GM23248 (cell line): Measurements from ENCODE around the gene INTS3. TPM values are rescaled to one million over a fixed set of nuclear protein-coding genes. Genes with fewer than 3 reads are reported as not detected.

Experiments used
- DNase-seq: peaks from one replicate; pipeline ENCODE4 v3.0.0-alpha.2; 2015
- H2AFZ ChIP-seq: fragments of 200-600 bp; sonication (generic); 2 replicates; pipeline ENCODE4 v1.6.1; 2016; ENCODE audit warnings: antibody characterized with exemption
- H3F3A ChIP-seq: fragments of 200-600 bp; sonication (generic); 2 replicates; pipeline ENCODE4 v1.6.1; 2016; ENCODE audit warnings: mild to moderate bottlenecking, antibody characterized with exemption, mixed run types; ENCODE audit not compliant: insufficient read depth
- H3K27ac ChIP-seq: fragments of 200-600 bp; sonication (generic); 2 replicates; pipeline ENCODE4 v1.5.1; 2016; ENCODE audit warnings: mild to moderate bottlenecking
- H3K27me3 ChIP-seq: fragments of 200-600 bp; sonication (generic); replicated peaks from 2 replicates; pipeline ENCODE4 v1.6.1; 2016; ENCODE audit warnings: mild to moderate bottlenecking; ENCODE audit not compliant: insufficient read depth
- H3K36me3 ChIP-seq: fragments of 200-600 bp; sonication (generic); 2 replicates; pipeline ENCODE4 v1.6.1; 2016; ENCODE audit warnings: low read depth, mild to moderate bottlenecking
- H3K4me1 ChIP-seq: fragments of 200-600 bp; sonication (generic); 2 replicates; pipeline ENCODE4 v1.6.1; 2016; ENCODE audit warnings: mild to moderate bottlenecking; ENCODE audit not compliant: insufficient read depth
- H3K4me2 ChIP-seq: fragments of 200-600 bp; sonication (generic); one replicate; pipeline ENCODE4 v1.6.1; 2016; ENCODE audit warnings: mild to moderate bottlenecking; ENCODE audit not compliant: unreplicated experiment
- H3K4me3 ChIP-seq: fragments of 200-600 bp; sonication (generic); 2 replicates; pipeline ENCODE4 v1.5.1; 2016; ENCODE audit warnings: mild to moderate bottlenecking
- H3K79me2 ChIP-seq: fragments of 200-600 bp; sonication (generic); 2 replicates; pipeline ENCODE4 v1.6.1; 2016; ENCODE audit warnings: mild to moderate bottlenecking; ENCODE audit not compliant: insufficient read depth
- H3K9ac ChIP-seq: fragments of 200-600 bp; sonication (generic); 2 replicates; pipeline ENCODE4 v1.6.1; 2016; ENCODE audit warnings: mild to moderate bottlenecking
- H3K9me2 ChIP-seq: fragments of 200-600 bp; sonication (generic); 2 replicates; pipeline ENCODE4 v1.6.1; 2016; ENCODE audit warnings: mixed run types, mild to moderate bottlenecking, moderate library complexity; ENCODE audit not compliant: insufficient read depth
- H3K9me3 ChIP-seq: fragments of 200-600 bp; sonication (generic); one replicate; pipeline ENCODE4 v1.6.1; 2017; ENCODE audit warnings: low read depth
- H4K20me1 ChIP-seq: fragments of 200-600 bp; sonication (generic); 2 replicates; pipeline ENCODE4 v1.6.0; 2016; ENCODE audit not compliant: insufficient read depth
- EZH2 ChIP-seq: fragments of 200-600 bp; sonication (generic); IDR thresholded peaks from 2 replicates; pipeline ENCODE4 v1.6.1; 2018; ENCODE audit warnings: antibody characterized with exemption, mild to moderate bottlenecking; ENCODE audit not compliant: insufficient read depth, poor library complexity, severe bottlenecking
- EZH2phosphoT487 ChIP-seq: fragments of 200-600 bp; sonication (generic); IDR thresholded peaks from 2 replicates; pipeline ENCODE4 v1.6.1; 2018; ENCODE audit warnings: antibody characterized with exemption, moderate library complexity, mild to moderate bottlenecking, low read depth; ENCODE audit not compliant: insufficient read depth
- WGBS, 2 experiments: methylation state at CpG; one replicate each; pipeline ENCODE4 v1.1.6; 2015 to 2017; ENCODE audit warnings: low lambda C conversion rate in 2 of 2, low coverage in 1 of 2; ENCODE audit errors: missing lambda C conversion rate in 2 of 2; 5-methylcytosine and 5-hydroxymethylcytosine counted together
- in situ Hi-C: fragments of 300-500 bp; cut with MboI; formaldehyde crosslinking; loops from 2 replicates; pipeline ENCODE4 v1.15.0; 2020
- polyA plus RNA-seq: library from polyadenylated mRNA; unstranded; fragments of >200 nt; fragmentation: Nextera tagmentation; extraction: Ambion mirVana; gene quantifications from 2 replicates; pipeline ENCODE4 v1.2.1, GENCODE V29; 2016
- total RNA-seq: library from RNA; depleted of rRNA; stranded (reverse); fragments of >200 nt; shearing (Covaris generic); gene quantifications from 2 replicates; pipeline ENCODE4 v1.2.3, GENCODE V29; 2014

Gene INTS3
- total and polyA plus RNA-seq, 2 experiments from 2014 or later: 19.9 to 40.2 TPM

DNA sequence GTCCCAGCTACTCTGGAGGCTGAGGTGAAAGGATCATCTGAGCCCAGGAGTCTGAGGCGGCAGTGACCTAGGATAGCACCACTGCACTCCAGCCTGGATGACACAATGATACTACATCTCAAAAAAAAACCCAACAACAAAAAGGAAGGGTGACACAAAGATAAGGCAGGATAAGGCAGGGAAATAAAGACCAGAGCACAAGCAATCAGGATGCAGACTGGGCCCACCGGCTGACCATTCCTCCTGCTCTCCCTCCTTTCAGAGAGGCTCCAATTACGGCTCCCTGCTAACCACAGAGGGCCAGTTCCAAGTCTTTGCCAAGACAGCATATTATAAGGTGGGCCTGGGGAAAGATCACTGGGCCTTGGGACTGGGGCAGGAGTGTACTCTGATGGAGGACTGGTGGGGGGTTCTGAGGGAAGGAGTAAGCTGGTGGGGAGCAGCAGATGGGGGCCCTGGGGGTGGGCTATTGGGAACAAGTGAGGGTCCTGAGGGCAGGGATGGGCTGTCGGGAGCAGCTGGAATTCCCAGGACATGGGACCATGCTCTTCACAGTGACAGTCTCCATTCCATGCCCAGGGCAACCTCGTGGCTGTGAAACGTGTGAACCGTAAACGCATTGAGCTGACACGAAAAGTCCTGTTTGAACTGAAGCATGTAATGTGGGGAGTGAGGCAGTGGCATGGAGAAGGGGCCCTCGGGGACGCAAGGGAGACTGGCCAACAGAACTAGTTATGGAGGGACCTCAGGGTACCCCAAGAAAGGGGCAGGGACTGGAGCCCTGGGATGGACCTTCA is 42.1 kb upstream of the INTS3 start:
- Histone ChIP-seq H3K27ac (no peak overlapping the region), H3K4me3 (no peak overlapping the region), H3K27me3 (no peaks in the 10 kb centered on the region), H3K9me2 (no peaks in the 10 kb centered on the region), H3F3A (no peaks in the 10 kb centered on the region), H3K36me3 (no peaks in the 10 kb centered on the region), H3K4me1 (no peaks in the 10 kb centered on the region), H3K79me2 (no peaks in the 10 kb centered on the region), H2AFZ (no peak overlapping the region), H4K20me1 (no peaks in the 10 kb centered on the region), H3K9ac (no peak overlapping the region), H3K4me2 (no peak overlapping the region), H3K9me3 (no peaks in the 10 kb centered on the region)
- WGBS, 2 experiments: 69 to 71% methylated on average over 10 to 11 of the region's 11 CpGs
- DNase-seq: no peak
- no peak for TF ChIP-seq EZH2
- no peak for TF ChIP-seq EZH2phosphoT487
- in situ Hi-C loops: no loop called here

DNA sequence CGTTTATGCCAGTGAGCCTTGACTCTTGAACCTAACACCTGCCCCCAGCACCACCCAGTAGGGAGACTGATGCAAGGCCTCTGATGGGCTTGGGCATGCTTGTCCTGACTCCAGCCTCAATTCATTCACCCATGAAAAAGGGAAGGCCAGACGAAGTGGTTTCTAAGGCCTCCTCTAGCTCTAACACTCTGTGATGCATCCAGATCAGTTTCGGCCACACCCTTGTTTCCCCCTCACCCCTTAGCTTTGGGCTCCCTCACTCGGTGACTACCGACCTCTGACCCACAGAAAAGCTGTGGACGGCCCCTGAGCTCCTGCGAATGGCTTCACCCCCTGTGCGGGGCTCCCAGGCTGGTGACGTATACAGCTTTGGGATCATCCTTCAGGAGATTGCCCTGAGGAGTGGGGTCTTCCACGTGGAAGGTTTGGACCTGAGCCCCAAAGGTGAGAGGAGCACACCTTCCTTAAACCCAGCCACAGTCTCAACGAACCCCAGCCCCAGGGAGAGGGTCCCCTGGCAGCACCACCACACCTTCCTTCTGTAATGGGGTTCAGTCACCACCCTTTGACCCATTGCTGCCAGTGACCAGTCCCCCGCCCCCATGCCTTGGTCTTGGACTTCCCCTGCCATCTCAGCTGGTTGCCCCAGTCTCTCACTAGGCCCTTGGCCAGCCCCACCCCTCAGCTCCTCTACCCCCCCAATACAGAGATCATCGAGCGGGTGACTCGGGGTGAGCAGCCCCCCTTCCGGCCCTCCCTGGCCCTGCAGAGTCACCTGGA is 40.3 kb upstream of the INTS3 start:
- H3K9ac ChIP-seq: no peak overlapping the region
- WGBS, 2 experiments: 82% methylated on average over 12 to 16 of the region's 16 CpGs
- no peaks in the 10 kb centered on the region for H3K79me2 ChIP-seq
- in situ Hi-C loops: no loop called here
- H3K4me2 ChIP-seq: no peak overlapping the region
- no peaks in the 10 kb centered on the region for H3K9me2 ChIP-seq
- no peaks in the 10 kb centered on the region for H3K36me3 ChIP-seq
- DNase-seq: no peak
- no peaks in the 10 kb centered on the region for H4K20me1 ChIP-seq
- no peak overlapping the region for H3K4me3 ChIP-seq
- H3F3A ChIP-seq: no peaks in the 10 kb centered on the region
- TF ChIP-seq EZH2: no peak
- no peak overlapping the region for H2AFZ ChIP-seq
- no peaks in the 10 kb centered on the region for H3K9me3 ChIP-seq
- no peaks in the 10 kb centered on the region for H3K4me1 ChIP-seq
- no peak overlapping the region for H3K27ac ChIP-seq
- H3K27me3 ChIP-seq: no peaks in the 10 kb centered on the region

DNA sequence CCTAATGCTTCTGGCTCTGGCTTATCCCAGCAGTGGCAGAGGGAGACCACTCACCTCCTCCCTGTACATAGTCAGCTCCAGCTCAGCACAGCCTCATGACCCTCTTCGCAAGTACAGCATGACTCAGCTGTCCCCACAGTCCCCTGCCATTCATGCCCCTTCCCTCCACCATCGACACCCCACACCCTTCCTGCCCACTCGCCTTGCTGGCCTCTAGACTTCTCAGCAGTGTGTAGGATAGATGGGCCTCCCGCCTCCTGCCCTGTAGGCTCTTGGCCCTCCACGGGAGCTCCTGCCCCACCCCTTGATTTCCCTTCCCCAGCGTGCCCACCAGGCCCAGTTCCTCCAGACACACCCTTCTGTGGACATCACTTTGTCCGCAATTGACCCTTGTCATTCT is 39.6 kb upstream of the INTS3 start:
- 88 to 91% methylated on average over 7 of the region's 7 CpGs for WGBS, 2 experiments
- Histone ChIP-seq H3K4me1 (no peaks in the 10 kb centered on the region), H2AFZ (no peak overlapping the region), H3K9ac (no peak overlapping the region), H3K27ac (no peak overlapping the region), H3K4me3 (no peak overlapping the region), H4K20me1 (no peaks in the 10 kb centered on the region), H3K36me3 (no peaks in the 10 kb centered on the region), H3K79me2 (no peaks in the 10 kb centered on the region), H3K27me3 (no peaks in the 10 kb centered on the region), H3K9me2 (no peaks in the 10 kb centered on the region), H3K9me3 (no peaks in the 10 kb centered on the region), H3F3A (no peaks in the 10 kb centered on the region), H3K4me2 (no peak overlapping the region)
- in situ Hi-C loops: no loop called here
- TF ChIP-seq EZH2phosphoT487 (no peak), EZH2 (no peak)
- no peak for DNase-seq

DNA sequence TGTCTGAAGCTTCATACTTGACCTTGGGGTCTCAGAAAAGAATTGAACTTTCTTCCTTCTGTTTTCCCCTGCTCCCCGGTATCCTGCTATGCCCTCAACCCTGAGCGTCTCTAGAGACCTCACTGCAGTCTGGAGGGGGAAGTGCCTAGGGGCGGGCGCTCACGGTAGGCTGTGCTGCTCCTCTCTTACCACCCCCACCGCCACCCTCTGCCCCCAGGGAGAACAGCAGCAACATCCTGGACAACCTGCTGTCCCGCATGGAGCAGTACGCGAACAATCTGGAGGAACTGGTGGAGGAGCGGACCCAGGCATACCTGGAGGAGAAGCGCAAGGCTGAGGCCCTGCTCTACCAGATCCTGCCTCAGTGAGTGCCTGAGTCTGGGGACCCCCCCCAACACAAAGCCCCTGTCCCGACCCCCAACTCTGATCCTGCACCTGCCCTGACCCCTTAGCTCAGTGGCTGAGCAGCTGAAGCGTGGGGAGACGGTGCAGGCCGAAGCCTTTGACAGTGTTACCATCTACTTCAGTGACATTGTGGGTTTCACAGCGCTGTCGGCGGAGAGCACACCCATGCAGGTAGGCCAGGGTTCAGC is 39.0 kb upstream of the INTS3 start:
- TF ChIP-seq EZH2phosphoT487: no peak
- TF ChIP-seq EZH2: no peak
- no peaks in the 10 kb centered on the region for H3F3A ChIP-seq
- H3K36me3 ChIP-seq: no peaks in the 10 kb centered on the region
- 85 to 88% methylated on average over 15 to 18 of the region's 18 CpGs for WGBS, 2 experiments
- no peak overlapping the region for H3K4me3 ChIP-seq
- no peaks in the 10 kb centered on the region for H3K9me2 ChIP-seq
- in situ Hi-C loops: no loop called here
- no peaks in the 10 kb centered on the region for H3K79me2 ChIP-seq
- no peak overlapping the region for H2AFZ ChIP-seq
- no peaks in the 10 kb centered on the region for H3K4me1 ChIP-seq
- no peak overlapping the region for H3K9ac ChIP-seq
- no peak for DNase-seq
- no peak overlapping the region for H3K27ac ChIP-seq
- H3K27me3 ChIP-seq: no peaks in the 10 kb centered on the region
- no peaks in the 10 kb centered on the region for H3K9me3 ChIP-seq
- H4K20me1 ChIP-seq: no peaks in the 10 kb centered on the region
- H3K4me2 ChIP-seq: no peak overlapping the region
